Keratinocyte (primary cell): ENCODE measurements around the gene CBL.

ENCODE experiments used
- CTCF ChIP-seq, 3 experiments: IDR thresholded peaks in 1 of 3; conservative IDR thresholded peaks in 1 of 3; optimal IDR thresholded peaks in 1 of 3; 2 replicates in 2 of 3; 3 replicates in 1 of 3; pipeline versions ENCODE3 to v1.5.1; 2011; ENCODE audit warnings: low read length in 3 of 3, mild to moderate bottlenecking in 3 of 3, moderate library complexity in 2 of 3, control low read depth in 1 of 3, inconsistent platforms in 1 of 3; ENCODE audit not compliant: insufficient read depth in 2 of 3; ENCODE audit errors: extremely low read depth in 1 of 3
- EZH2 ChIP-seq: IDR thresholded peaks from one replicate; pipeline ENCODE4 v1.6.1; 2012; ENCODE audit warnings: inconsistent platforms, mild to moderate bottlenecking, low read length, moderate library complexity

GRCh38 chr11:119344291-119345010 is 138.3 kb downstream of the CBL start:
- TF ChIP-seq CTCF (optimal IDR thresholded peaks at IDR 0.05 in 1 of 3, IDR thresholded peaks at IDR 0.05 in 1 of 3, conservative IDR thresholded peaks at IDR 0.05 in 1 of 3; ENCODE audit: extremely low read depth in 1 of 3, insufficient read depth in 2 of 3, low read length in 3 of 3): no peak
- TF ChIP-seq EZH2: no peak
